ENCODE measurements around the gene NKD2. TPM values are rescaled to one million over a fixed set of nuclear protein-coding genes. Genes with fewer than 3 reads are reported as not detected.

Gene NKD2
- total RNA-seq, 1 experiment from 2014 or later = 12.8 TPM

DNA sequence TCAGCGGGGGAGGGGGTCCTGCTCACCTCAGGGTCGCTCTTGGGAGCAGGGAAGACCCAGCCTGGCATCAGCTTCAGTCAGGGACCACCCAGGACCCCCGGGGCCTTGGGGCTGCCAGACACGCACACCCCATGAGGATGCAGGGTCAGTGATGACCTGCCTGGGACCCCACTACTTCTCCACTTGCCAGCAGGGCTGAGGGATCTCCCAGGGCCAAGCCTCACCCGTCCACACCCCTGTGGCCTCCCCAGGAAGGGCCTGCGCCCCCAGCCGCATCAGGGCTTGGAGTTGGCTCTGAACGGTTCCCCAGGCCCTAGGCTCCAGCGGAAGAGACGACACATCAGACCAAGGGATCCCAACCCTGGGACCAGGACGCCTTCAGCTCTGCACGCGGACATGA, 69.6 kb downstream of the NKD2 start (continued):
- no peak for TF ChIP-seq HMGXB4 (CRISPR knock-in tag; IDR thresholded peaks at IDR 0.05)
- TF ChIP-seq MLX (CRISPR knock-in tag; IDR thresholded peaks at IDR 0.05) = no peak
- TF ChIP-seq, protein P1, sequence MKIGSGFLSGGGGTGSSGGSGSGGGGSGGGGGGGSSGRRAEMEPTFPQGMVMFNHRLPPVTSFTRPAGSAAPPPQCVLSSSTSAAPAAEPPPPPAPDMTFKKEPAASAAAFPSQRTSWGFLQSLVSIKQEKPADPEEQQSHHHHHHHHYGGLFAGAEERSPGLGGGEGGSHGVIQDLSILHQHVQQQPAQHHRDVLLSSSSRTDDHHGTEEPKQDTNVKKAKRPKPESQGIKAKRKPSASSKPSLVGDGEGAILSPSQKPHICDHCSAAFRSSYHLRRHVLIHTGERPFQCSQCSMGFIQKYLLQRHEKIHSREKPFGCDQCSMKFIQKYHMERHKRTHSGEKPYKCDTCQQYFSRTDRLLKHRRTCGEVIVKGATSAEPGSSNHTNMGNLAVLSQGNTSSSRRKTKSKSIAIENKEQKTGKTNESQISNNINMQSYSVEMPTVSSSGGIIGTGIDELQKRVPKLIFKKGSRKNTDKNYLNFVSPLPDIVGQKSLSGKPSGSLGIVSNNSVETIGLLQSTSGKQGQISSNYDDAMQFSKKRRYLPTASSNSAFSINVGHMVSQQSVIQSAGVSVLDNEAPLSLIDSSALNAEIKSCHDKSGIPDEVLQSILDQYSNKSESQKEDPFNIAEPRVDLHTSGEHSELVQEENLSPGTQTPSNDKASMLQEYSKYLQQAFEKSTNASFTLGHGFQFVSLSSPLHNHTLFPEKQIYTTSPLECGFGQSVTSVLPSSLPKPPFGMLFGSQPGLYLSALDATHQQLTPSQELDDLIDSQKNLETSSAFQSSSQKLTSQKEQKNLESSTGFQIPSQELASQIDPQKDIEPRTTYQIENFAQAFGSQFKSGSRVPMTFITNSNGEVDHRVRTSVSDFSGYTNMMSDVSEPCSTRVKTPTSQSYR (CRISPR knock-in tag; IDR thresholded peaks at IDR 0.05) = no peak
- TF ChIP-seq ZNF232 (CRISPR knock-in tag; IDR thresholded peaks at IDR 0.05) = no peak
- TF ChIP-seq, protein P2, sequence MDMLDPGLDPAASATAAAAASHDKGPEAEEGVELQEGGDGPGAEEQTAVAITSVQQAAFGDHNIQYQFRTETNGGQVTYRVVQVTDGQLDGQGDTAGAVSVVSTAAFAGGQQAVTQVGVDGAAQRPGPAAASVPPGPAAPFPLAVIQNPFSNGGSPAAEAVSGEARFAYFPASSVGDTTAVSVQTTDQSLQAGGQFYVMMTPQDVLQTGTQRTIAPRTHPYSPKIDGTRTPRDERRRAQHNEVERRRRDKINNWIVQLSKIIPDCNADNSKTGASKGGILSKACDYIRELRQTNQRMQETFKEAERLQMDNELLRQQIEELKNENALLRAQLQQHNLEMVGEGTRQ (CRISPR knock-in tag; IDR thresholded peaks at IDR 0.05) = no peak
- TF ChIP-seq PREB (CRISPR knock-in tag; IDR thresholded peaks at IDR 0.05; ENCODE audit: borderline replicate concordance) = no peak

DNA sequence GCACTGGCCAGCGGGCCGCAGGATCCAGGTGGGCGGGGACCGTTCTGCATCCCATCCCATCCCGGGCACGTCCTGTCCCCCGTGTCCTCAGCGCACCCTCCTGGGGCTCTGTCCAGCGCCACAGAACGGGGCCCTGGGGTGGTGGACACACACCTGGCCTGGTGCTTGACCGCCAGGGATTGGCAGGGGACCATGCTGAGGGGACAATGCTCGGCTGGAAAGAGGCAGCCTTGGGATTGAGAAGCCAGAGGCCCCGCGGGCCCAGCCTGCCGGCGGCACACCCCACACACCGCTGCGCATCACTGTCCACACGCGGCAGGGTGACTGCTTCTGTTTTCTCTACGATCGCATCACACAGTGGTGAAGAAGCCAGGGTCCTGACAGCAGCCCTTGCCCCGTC, 70.2 kb downstream of the NKD2 start:
- ChIA-PET POLR2A (no interaction called here), CTCF (no interaction called here)
- Mint-ChIP-seq H3K36me3 (peaks cover 8% of the 10 kb centered on the region), H3K9me3 (no peaks in the 10 kb centered on the region), H3K4me3 (no peak overlapping the region), H3K27ac (no peak overlapping the region), H3K27me3 (ENCODE audit: low read depth) (no peaks in the 10 kb centered on the region), H3K4me1 (no peaks in the 10 kb centered on the region)
- ATAC-seq = no peak
- DNase-seq (ENCODE audit: low spot score) = no peak
- TF ChIP-seq PREB (CRISPR knock-in tag; IDR thresholded peaks at IDR 0.05; ENCODE audit: borderline replicate concordance) (no peak), FOXP1 (CRISPR knock-in tag; IDR thresholded peaks at IDR 0.05; ENCODE audit: borderline replicate concordance) (no peak), CREB1 (CRISPR knock-in tag; IDR thresholded peaks at IDR 0.05) (no peak), GABPB1 (CRISPR knock-in tag; IDR thresholded peaks at IDR 0.05) (no peak), SOX15 (CRISPR knock-in tag; IDR thresholded peaks at IDR 0.05) (no peak), CDX4 (CRISPR knock-in tag; IDR thresholded peaks at IDR 0.05; ENCODE audit: borderline replicate concordance) (no peak), HMGA2 (CRISPR knock-in tag; IDR thresholded peaks at IDR 0.05) (no peak), NFATC4 (CRISPR knock-in tag; IDR thresholded peaks at IDR 0.05) (no peak), HMGXB4 (CRISPR knock-in tag; IDR thresholded peaks at IDR 0.05) (no peak), MYBL2 (CRISPR knock-in tag; IDR thresholded peaks at IDR 0.05) (no peak), ARID4B (CRISPR knock-in tag; IDR thresholded peaks at IDR 0.05; ENCODE audit: borderline replicate concordance) (no peak), ZBTB21 (CRISPR knock-in tag; IDR thresholded peaks at IDR 0.05; ENCODE audit: borderline replicate concordance) (no peak), ZNF232 (CRISPR knock-in tag; IDR thresholded peaks at IDR 0.05) (no peak)
- TF ChIP-seq, protein P3, sequence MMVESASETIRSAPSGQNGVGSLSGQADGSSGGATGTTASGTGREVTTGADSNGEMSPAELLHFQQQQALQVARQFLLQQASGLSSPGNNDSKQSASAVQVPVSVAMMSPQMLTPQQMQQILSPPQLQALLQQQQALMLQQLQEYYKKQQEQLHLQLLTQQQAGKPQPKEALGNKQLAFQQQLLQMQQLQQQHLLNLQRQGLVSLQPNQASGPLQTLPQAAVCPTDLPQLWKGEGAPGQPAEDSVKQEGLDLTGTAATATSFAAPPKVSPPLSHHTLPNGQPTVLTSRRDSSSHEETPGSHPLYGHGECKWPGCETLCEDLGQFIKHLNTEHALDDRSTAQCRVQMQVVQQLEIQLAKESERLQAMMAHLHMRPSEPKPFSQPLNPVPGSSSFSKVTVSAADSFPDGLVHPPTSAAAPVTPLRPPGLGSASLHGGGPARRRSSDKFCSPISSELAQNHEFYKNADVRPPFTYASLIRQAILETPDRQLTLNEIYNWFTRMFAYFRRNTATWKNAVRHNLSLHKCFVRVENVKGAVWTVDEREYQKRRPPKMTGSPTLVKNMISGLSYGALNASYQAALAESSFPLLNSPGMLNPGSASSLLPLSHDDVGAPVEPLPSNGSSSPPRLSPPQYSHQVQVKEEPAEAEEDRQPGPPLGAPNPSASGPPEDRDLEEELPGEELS (CRISPR knock-in tag; IDR thresholded peaks at IDR 0.05) = no peak

Data from WTC11 (cell line).